AG08395 (cell line): Measurements from ENCODE around the gene HSD17B11.
A peak's percentile ranks its signal among the peaks of the same experiment; 100 is the strongest.
"Not testable (repeated sequence)": the region's sequence is repeated elsewhere in the genome, so short reads cannot be mapped to it uniquely, and the experiment has no call there.

Source experiments
- DNase-seq: peaks from one replicate; pipeline ENCODE4 v3.0.0; 2012; ENCODE audit warnings: mixed read lengths, low spot score

Gene HSD17B11

DNA sequence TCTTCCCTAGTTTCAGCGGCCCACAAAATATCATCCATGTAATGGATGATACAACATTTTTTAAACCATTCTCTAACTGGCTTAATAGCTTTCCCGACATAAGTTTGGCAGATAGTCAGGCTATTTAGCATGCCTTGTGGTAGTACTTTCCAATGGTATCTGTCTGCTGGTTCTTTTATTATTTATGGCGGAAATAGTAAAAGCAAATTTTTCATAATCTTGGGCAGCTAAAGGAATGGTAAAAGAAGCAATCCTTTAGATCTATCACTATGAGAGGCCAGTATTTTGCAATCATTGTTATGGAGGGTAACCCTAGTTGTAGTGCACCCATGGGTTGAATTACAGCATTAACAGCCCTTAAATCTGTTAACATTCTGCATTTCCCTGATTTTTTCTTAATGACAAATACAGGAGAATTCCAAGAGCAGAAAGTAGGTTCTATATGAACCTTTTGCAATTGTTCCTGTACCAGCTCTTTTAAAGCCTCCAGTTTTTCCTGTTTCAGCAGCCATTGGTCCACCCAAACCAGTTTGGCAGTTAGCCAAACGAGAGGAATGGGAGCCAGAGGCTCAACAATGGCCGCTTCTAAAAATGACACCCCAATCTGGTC is 14.3 kb upstream of the HSD17B11 start:
- DNase-seq, result no peak

DNA sequence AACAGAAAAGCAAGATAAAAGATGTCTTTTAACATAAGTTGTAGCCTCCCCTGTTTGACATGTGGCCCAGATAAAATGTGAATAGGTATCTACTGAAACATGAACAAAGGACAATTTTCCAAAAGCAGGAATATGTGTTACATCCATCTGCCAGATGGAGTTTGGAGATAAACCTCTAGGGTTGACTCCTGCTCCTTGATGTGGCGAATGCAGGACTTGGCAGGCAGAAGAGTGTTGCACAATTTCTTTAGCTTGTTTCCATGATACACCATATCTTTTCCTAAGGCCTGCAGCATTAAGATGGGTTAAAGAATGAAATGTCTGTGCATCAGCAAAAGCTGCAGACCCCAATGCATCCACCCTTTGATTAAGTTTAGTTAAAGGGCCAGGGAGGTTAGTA is 12.7 kb upstream of the HSD17B11 start:
- DNase-seq, result not testable (repeated sequence)

DNA sequence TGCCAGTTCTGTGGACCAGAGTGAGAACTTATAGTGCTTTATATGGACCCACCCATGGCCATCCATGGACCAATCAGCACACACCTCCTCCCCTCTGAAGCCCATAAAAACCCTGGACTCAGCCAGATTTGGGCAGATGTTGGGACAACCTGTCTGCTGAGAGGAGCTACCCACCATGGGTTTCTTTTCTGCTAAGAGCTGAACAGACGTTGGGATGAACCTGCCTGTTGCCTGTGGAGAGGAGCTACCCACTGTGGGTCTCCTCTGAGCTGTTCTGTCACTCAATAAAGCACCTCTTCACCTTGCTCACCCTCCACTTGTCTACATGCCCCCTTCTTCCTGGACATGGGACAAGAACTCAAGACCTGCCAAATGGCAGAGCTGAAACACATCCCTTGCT is 9.0 kb upstream of the HSD17B11 start:
- no peak for DNase-seq

DNA sequence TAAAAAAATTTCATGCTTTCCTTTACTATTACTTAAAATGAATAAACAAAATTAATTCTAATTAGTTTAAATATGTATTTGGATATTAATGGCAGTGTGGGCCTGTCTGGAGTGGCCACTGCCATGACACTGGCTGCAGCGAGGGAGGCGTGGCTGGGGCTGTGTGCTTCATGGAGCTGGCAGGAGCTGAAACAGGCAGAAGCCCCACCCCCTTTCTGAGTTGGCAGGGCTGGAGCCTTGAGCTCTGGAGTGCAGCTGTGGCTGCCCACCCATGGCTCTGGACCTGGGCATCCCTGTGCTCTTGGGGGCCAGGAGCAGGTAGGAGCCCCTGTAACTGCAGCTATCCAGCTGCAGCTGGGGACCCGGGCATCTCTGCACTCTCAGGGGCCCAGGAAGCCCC is 8.2 kb upstream of the HSD17B11 start:
- DNase-seq, result no peak

DNA sequence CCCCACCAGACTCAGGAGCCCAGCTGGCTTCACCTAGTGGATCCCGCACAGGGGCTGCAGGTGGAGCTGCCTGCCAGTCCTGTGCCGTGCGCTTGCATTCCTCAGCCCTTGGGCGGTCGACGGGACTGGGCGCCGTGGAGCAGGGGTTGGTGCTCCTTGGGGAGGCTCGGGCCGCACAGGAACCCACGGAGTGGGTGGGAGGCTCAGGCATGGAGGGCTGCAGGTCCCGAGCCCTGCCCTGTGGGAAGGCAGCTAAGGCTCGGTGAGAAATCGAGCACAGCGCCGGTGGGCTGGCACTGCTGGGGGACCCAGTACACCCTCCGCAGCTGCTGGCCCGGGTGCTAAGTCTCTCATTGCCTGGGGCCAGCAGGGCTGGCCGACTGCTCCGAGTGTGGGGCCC is 4.9 kb upstream of the HSD17B11 start:
- not testable (repeated sequence) for DNase-seq

DNA sequence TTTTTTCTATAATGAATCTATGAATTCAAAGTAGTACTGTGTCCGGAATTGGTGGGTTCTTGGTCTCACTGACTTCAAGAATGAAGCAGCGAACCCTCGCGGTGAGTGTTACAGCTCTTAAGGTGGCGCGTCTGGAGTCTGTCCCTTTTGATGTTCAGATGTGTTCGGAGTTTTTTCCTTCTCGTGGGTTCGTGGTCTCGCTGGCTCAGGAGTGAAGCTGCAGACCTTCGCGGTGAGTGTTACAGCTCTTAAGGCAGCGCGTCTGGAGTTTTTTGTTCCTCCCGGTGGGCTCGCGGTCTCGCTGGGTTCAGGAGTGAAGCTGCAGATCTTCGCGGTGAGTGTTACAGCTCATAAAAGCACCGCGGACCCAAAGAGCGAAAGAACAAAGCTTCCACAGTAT is 4.1 kb upstream of the HSD17B11 start:
- not testable (repeated sequence) for DNase-seq

DNA sequence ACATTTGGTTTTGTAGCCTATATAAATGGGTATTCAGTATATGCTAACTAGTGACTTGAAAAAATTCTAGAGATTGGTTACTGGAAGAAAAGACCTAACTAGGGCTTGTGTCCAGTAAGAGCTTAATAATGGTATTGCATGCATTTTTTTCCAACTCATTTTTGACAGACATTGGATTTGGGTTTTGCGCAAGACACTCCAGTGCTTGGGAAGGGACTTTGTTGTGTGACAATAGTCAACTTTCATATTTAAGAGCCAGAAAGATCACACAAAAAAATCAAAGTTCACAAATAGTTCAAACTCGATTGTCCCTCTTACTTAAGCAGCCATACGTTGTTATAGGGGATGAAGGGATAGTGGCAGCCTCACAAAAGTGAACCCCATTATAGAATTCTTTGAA is 1.2 kb upstream of the HSD17B11 start:
- no peak for DNase-seq

DNA sequence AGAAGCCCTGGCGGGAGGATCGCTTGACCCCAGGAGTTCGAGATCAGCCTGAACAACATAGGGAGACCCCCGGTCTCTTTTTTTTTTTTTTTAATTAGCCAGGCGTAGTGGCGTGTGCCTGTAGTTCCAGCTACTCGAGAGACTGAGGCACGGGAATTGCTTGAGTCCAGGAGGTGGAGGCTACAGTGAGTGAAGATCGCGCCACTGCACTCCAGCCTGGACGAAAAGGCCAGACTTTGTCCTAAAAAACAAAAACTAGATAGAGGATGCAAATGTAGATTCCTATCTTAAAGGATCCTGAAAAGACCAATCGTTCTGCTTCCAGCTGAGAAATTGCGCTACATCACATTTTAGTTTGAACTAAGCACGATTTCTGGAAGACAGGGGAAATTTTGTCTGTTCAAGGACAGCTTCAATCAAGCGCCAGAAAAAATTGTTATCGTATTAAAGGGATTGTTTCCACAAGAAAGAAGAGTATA is 627 bp upstream of the HSD17B11 start:
- no peak for DNase-seq

DNA sequence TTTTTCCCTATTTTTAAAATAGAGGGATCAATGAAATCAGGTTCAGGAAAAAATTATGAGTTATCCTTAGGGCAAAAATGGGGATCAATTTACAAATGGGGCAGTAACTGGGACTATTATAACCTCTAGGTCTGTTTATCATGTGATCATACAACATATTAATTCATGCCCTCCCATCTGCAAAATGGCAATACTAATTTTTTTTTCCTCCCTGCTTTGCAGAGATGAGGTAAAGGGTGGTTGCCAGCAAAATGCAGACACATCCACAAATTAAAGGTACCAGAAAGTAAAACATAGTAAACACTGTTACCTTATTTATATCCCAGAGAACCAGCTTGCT is 467 bp downstream of the HSD17B11 start:
- DNase-seq, result peak; percentile 20

DNA sequence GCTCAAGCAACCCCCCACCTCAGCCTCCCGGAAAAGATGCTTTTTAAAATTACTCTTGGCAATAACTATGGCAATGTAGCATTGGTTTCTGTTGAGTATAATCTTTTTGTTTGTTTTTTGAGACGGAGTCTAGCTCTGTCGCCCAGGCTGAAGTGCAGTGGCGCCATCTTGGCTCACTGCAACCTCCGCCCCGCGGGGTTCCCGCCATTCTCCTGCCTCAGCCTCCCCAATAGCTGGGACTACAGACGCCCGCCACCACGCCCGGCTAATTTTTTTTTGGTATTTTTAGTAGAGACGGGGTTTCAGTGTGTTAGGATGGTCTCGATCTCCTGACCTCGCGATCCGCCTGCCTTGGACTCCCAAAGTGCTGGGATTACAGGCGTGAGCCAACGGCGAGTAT is 933 bp downstream of the HSD17B11 start:
- not testable (repeated sequence) for DNase-seq

DNA sequence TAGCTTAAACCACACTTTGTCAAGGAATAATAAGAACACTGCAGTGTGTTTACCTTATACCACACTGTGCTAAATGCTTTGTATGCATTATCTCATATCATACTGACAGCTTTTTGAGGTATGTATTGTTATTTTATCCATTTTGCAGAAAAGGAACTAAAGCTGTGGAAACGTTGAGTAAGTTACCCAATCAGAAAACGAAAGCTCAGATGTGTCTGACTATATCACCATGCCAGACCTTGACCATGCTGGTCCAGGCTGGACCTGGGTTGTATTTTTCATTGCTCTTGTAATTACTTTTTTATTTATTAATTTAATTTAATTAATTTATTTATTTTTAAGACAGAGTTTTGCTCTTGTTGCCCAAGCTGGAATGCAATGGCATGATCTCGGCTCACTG is 2.1 kb downstream of the HSD17B11 start:
- no peak for DNase-seq

DNA sequence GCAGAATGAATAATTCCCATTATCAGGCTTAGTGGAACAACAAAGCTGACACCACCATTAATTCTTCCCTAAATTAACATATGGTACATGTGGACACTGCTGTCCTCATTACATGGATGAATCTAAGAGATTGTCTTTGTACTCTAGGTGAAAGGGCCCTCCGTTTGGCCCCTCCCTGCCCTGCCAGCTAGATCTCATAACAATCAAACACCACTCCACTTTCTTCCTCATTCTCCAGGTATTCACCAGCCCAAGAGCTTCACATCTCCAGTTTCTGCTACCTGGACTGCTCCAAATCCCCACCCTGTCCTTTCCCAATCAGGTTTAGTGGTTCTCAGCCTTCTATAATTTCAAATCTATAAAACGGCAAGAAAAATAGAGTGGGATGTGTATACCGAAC is 3.8 kb downstream of the HSD17B11 start:
- DNase-seq, result no peak

DNA sequence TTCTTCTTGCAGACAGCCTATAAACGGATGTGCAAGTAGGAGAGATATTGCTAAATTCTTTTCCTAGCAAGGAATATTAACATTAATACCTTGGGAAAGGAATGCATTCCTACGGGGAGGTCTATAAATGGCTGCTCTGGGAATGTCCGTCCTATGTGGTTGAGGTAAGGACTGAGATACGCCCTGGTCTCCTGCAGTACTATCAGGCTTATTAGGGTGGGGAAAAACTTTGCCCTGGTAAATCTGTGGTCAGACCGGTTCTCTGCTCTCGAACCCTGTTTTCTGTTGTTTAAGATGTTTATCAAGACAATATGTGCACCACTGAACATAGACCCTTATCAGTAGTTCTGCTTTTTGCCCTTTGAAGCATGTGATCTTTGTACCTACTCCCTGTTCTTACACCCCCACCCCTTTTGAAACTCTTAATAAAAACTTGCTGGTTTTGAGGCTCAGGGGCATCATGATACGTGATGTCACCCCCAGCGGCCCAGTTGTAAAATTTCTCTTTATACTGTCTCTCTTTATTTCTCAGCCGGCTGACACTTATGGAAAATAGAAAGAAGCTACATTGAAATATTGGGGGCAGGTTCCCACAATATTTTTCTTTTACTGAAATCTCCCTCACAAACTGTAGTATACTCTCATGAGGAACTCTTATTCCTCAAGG is 6.4 kb downstream of the HSD17B11 start:
- not testable (repeated sequence) for DNase-seq

DNA sequence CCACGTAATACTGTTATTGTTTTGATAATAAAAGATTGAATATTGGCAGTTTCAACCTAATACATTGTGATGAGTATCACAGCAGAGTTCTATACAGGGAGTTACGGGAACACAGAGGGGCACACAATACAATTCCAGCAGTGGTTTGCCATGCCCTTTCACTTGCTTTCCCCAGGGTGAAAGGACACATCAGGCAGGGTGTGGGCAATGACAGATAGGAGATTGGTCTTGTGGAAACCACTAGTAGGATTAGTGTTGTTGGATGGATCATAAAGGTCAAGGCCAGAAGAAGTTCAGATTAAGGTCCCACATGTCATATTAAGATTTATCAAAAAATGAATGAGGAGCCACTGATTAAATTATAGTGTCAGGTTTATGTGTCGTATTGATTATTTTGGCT is 8.1 kb downstream of the HSD17B11 start:
- no peak for DNase-seq

DNA sequence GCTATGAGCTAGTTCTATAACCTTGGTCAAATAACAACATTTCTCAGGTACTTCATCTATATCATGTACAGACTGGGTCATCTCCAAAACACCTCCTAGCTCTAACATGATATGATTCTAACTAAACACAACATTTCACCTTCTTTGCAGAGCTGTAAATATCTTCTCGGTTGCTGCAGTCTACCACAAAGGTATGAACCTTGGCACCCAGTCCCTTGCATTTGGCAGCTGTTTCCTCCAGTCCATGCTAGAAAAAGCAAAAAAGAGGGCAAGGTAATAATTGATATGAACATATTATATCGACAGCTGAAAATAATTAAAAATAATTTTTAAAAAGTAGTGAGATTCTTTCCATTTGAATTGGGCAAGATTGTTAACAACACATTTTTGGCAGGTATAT is 8.9 kb downstream of the HSD17B11 start:
- no peak for DNase-seq

DNA sequence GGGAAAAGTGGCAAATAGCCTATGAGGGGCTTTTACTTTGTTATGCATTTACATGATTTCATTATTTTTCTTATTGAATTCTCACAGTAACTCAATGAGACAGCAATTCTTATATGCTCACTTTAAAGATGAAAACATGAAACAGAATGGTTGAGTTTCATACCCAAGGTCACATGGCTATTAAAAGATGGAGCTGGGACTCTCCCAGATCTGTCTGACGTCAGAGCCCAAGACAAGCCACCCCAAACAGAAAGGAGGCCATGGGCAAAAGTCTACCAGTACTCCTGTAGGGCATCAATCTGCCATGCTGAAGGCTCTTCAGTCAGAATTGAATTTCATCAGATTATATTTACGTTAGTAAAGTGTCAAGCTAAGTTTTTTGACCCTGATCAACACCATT is 13.2 kb downstream of the HSD17B11 start:
- DNase-seq, result no peak

DNA sequence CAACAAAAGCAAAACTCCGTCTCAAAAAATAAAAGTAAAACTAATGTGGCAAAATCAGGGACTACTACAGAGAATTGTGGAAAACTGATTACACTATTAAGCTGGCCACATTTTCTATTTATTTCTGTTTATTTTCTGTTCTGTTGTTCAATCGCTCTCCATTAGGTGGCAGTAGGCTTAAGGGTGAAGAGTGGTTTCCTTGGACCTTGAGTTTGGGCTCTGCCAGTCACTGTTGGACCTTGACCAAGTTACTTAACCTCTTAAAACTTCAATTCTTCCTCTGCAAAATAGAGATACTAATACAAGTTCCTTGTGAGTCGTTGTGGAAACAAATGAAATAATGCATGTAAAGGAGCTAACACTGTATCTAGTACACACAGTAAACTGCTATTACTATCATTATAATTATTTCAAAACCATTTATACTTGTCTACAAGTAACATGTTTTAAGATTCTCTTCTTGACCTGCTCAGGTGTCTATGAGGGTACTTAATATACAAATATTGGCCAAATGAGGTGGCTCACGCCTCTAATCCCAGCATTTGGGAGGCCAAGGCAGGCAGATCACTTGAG is 15.2 kb downstream of the HSD17B11 start:
- DNase-seq, result peak; percentile 67

DNA sequence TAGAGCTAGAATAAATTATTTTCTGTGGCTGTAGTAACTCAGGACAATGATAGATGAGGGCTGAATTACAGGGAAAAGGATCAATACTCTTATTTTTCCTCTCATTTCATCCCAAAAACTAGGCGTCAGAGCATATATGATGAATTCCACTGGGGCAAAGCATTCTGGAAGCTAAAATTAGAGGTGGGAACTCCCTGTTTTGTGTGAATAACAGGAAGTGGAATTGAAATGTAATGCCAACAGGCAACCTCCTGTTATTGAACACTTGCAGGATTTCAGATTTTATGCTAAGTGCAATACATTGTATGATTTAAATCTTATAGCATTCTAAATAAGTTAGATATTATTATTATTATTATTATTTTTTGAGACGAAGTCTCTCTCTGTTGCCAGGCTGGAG is 20.9 kb downstream of the HSD17B11 start:
- no peak for DNase-seq

DNA sequence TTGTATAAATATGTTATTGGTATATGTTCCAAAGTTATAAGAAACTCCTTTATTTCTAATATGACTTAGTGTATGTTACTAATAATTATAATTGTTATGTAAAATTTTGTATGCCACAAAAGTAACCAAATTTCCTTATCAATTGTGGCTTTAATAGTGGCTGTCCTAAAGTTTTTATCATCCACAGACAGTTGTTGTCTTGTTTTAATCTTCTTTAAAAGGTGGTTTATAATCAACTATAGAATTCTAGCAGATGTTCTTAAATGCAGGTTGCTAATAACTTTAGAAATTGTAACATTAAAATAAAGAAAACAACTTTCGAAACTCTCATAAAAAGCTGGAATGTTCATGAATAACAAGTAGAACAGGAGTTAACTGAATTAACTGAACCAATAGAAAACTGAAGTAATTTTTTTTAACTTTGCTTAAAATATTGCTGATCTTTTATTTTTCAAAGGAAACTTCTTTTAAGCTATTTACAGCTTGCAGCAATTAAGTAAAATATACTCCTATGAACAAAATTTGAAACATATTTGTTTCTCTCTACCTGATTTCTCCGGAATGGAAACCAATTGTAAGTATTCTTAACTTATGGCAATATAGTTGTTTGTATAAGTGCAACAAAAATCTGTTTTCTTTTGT is 24.3 kb downstream of the HSD17B11 start:
- DNase-seq, result no peak

DNA sequence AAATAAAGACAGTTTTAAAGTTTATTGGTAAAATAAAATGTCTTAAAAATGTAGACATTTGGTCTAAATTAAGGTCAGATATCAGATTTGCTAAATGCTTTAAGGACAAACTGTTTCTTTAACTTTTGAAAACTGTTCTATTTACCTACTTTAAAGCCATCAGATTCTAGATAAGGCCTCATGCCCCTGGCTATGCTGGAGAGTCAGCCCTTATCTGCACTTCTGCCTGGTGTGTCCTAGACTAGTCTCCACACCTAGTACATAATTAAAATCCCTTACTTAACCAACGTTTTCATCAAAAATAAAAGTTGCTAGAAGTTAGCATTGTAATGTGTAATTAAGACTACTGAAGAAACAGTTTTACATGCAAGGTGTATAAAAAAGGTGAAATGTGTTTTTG is 25.6 kb downstream of the HSD17B11 start:
- no peak for DNase-seq

DNA sequence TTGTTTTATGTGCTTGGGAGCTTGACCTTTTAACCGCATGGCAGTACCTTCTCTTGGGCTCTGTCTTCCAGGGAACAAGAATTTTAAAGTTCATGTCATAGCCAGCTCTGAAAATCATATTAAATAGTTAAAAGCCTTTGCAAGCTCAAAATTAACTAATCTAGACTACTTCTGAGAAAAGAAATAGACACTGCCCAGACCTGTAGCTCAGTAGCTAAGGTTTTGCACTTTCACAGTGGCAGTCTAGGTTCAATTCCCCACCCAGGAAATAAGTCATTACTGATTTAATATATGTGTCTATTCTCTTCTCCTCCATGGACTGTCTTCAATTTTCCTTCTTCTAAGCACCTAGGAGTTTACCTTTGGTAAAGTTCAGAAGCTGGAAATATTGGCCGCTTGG is 27.4 kb downstream of the HSD17B11 start:
- no peak for DNase-seq

DNA sequence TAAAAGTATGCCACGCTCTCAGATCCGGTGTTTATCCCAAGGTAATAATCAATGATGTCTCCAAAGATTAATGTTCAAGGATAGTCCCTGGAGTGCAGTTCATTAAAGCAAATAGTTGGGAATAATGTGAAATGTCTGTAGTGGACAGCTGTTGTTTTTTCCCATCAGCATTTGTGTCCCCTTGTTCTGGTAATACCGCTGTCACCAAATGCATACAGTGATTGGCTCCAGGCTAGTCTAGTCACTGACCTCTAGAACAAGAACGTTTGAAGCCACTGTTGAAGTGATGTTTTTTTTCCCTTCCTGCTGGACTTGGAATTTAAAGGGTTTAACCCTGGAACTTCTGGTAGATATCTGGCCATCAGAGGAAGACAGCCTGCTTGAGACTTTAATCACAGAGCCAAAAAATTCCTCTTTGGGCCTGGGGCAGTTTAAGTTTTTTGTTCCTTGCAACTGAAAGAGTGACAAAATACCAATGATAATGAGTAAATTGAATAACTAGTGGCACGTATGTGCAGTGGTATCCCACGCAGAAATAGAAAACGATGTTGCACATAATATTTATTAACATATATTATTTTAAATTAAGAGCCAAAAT is 30.6 kb downstream of the HSD17B11 start:
- no peak for DNase-seq

DNA sequence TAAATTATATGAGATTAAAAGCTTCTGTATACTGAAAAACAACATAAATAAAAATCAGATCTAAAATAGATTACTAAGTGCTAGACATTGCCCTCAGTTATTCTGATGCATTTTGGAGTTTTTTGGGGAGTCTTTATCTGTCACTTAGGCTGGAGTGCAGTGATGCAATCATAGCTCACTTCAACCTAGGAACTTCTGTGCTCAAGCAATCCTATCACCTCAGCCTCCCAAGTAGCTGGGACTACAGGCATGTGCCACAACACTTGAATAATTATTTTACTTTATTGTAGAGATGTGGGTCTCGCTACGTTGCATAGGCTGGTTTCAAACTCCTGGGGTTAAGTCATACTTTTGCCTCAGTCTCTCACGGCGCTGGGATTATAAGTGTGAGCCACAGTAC is 31.7 kb downstream of the HSD17B11 start:
- DNase-seq, result no peak
